Measurements from ENCODE around the gene DYNLL1.
"Not testable (repeated sequence)": the region's sequence is repeated elsewhere in the genome, so short reads cannot be mapped to it uniquely, and the experiment has no call there.

The DYNLL1 gene

DNA sequence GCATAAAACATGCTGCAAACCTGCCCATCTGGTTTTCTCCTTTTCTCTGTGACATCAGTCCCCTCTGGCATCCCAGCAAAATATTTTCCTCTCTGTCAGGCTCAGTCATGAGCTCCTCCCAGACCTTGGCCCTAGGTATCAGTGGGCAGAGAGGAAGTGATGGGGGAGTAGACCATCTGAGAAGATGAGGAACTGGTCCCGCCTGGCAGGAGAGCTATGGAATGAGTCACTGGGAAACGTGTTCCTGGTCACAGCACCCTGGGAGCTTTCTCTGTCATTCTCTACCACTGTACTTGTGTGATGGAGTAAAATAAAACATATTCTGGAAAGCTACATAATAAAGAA, 21.3 kb upstream of the DYNLL1 start:
- no peak for DNase-seq (ENCODE audit: low spot score)

DNA sequence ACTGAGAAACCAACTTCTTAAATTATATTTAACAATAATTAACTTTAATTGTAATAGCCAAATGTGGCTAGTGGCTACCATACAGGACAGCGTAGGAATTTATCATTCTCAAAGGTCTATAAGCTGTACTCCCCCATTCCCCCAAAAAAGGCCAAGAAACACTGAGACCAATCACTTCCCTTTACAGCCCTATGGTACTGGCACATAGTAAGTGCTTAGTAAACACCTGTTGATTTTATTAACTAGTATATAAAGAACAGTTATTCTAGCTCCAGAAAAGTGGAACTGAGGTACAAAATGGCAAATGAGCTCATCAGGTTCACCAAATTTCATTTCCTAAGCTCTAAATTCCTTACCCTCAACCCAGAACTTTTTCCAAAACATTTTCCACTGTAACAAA, 20.3 kb upstream of the DYNLL1 start:
- no peak for DNase-seq (ENCODE audit: low spot score)

DNA sequence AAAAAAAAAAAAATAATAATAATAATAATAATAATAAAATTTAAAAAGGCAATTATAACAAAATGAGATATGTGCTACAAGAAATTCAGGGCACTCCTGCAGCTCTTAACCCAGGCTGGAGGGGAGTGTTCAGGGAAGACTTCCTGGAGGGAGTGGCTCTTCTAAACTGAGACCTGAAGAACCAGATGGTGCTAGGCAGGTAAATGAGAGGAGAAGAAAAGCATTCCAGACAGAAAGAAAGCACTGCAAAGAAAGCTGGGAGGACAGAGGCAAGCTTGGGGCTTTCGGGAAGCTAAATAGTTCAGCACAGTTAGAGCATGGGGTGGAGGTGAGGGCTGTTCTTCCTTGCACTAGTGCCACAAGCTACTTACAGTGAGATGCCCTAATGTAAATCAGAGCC, 16.5 kb upstream of the DYNLL1 start:
- DNase-seq (ENCODE audit: low spot score) = no peak

- DNase-seq (ENCODE audit: low spot score) = no peak
Measured at GRCh38 chr12:120480211-120480610, 15.7 kb upstream of the DYNLL1 start.

- DNase-seq (ENCODE audit: low spot score) = no peak
Measured at GRCh38 chr12:120481022-120481767, 14.7 kb upstream of the DYNLL1 start.

DNA sequence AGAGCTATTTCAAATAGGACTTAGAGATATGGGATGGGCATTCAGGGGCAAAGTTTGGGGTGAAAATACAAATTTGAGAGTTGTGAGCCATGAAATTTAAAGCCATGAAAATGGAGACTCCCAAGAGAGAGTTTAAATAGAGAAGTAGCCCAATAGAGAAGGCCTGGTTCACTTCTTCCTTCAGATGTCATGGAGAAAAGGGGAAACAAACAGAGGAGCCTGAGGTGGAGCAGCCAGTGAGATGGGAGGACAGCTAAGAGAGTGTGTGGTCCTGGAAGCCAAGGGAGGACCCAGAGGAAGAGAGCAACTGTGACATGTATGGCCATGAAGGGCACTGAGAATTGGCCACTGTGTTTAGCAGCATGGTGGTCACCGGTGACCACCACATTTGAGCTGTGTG, 12.3 kb upstream of the DYNLL1 start:
- no peak for DNase-seq (ENCODE audit: low spot score)

DNA sequence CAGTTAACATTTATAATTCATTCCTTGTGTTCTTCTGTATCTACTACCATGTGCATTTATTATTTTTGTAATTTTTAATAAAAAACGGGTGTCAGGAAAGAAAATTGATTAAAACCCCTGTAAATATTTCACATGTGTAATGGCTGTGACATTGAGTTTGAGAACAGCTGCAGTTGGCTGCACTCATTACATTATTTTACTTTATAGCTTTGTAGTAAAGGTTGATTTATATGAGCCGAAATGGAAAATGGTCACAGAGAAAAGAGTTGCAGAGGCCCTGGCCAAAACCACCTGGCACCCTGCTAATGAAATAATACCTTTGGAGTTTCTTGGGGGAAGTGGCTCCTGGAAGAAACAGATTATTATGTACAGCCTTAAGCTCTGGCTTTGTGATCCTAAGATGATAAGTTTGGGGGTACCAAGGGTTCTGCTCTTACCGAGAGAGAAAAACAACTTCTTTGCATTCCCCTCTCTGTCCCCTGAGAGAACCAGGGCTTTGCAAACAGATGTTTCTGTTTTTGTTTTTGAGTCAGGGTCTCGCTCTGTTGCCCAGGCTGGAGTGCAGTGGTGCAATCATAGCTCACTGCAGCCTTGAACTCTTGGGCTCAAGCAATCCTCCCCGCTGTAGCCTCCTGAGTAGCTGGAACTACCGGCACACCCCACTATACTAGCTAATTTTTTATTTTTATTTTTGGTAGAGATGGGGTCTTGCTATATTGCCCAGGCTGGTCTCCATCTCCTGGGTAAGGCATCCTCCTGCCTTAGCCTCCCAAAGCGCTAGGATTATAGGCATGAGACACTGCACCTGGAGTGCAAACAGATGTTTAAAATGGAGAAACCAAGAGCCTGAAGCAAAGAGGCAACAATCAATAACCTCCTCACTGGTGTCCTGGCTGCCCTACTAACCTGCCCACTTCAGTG, 9.7 kb upstream of the DYNLL1 start:
- DNase-seq (ENCODE audit: low spot score) = no peak

DNA sequence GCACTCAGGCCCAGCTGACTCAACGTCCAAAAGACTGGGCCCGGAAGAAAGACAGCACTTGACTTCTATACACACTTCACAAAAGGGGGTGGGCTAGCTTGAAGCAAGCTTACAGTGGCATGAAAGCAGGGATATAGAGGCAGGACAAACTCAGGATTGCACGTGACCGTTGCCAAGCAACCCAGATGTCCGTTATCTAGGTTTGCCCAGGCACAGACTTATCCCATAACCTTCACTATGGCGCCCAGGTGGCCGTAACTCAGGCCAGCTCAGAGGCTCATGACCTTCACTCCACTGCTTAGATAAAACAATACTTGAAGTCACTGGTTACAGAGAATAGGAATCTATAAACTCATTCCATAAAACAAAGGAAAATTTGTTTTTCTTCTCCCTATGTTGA, 8.4 kb upstream of the DYNLL1 start:
- not testable (repeated sequence) for DNase-seq (ENCODE audit: low spot score)

GRCh38 chr12:120488057-120488640, 7.8 kb upstream of the DYNLL1 start:
- DNase-seq (ENCODE audit: low spot score) = no peak

DNA sequence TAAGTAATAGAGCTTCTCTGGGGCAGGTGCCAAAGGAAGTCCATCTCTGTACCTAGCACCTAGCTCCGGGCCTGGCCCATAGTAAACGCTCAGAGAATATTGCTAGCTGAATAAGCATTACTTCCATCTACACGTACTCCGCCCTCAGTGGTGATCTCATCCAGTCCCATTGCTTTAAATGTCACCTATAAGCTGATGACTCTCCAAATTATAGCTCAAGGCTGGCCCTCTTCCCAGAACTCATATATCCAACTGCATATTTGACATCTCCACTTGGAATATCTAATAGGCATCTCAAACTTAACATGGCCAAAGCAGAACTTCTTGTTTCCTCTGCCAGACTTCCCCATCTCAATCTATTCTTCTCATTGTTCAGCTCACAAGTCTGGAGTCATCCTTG, 6.9 kb upstream of the DYNLL1 start:
- no peak for DNase-seq (ENCODE audit: low spot score)

DNA sequence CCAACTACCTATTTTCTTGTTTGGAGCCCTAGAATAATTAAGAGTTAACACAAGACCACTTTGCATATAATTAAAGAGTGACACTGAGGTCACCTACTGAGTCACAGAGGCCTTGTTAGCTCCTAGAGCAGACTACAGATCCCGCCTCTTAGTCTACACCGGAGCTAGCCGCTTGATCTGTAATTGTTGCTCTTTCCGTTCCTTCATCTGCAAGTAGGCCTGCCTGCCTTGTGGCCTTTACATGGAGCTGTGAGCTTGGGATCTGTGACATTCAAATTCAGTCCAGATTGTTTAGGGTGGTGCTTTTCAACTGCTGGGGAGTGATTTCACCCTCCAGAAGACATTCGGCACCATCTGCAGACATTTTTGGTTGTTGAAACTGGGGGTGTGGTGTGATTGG, 5.6 kb upstream of the DYNLL1 start:
- DNase-seq (ENCODE audit: low spot score) = no peak

DNA sequence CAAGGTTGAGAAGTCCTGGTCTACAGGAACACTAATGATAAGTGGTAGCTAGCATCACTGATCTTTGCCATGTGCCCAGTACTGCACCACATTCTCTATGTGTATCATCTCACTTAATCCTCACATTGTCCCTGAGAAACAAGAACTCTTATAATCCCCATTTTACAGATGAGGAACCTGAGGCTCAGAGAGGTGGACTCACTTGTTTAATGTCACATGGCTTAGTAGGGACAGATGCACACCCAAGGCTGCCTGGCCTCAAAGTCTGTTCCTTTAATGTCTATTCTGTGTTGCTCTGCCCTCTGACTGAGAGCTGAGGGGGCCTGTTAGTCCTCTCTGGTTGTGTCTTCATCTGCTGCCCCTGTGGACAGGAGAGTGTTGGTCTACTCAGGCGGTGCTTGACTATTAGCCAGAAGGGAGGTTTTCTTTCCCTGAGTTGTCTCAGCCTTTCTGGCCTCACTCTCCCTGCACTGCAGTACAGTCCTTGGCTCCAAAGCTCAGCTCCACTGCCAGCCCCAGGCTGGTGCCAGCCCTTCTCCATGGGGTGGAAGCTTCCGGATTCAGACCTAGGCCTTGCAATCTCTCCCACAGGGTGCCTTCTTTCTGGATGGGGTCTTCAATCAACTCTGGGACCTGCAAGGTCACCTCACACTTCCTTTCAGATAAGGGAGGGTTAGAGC, 4.9 kb upstream of the DYNLL1 start:
- DNase-seq (ENCODE audit: low spot score) = no peak

DNA sequence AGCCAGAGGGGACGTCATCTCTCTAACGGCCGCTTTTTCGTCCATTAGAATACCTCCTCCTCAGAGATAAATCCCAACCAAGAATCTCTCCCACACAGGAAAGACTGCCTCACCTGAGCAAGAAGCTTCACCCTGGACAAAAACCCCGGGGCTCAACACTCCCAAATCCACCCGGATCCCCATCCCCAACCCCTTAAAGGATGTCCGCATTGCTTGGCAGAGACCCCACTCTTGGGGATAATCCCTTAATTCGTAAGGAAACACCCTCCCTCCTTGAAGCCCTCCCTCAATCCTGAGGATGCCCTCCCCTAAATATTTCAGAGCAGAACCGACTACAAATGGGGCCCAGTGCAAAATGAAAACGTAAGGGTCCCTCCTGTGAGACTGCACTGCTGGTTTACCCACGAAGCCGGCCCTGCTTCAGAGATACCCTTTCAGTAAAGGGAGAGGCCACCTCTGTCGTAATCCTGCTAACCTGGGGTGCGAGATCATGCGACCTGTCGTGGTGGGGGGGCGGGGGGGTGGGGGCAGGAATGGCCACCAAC, 655 bp upstream of the DYNLL1 start:
- no peak for DNase-seq (ENCODE audit: low spot score)

DNA sequence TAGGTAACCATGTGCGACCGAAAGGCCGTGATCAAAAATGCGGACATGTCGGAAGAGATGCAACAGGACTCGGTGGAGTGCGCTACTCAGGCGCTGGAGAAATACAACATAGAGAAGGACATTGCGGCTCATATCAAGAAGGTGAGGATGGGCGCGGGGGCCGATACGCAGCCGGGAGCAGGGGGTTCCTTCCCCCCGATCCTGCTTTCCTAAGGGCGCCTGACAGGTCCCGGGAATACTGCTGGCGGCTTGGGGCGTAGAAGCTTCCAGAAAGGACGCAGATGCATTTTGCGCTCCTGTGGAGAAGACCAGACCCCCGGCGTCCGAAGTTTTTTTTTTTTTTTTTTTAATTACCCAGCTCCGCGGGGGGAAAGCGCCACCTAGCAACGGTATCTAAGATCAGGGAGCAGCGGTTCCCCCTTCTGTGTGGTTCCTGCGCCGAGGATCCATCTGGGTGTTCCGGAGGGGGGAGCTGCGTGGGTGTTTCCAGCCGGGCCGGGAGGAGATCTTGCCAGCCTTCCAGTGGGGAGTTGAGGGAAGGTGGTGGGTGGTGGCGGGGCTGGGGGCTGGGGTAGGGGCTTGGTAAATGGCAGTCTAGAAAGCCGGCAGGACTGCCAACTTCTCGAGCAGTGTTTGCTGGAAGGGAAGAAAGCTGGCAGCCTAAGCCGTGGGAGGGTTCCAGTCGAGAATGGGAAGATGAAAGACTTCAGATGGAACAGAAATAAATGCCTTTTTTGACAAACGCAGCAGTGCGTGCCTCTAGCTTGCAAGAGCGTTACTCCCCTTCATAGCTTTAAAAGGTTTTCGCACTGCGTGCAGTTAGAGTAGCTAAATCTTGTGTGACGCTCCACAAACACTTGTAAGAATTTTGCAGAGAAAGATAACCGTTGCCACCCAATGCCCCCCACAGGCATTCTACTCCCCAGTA, 764 bp downstream of the DYNLL1 start:
- peak; percentile 47 for DNase-seq (ENCODE audit: low spot score)

- no peak for DNase-seq (ENCODE audit: low spot score)
Measured at GRCh38 chr12:120497524-120498150, 1.7 kb downstream of the DYNLL1 start.

- DNase-seq (ENCODE audit: low spot score) = no peak
Measured at GRCh38 chr12:120498870-120499515, 3.1 kb downstream of the DYNLL1 start.

GRCh38 chr12:120500581-120500980, 4.7 kb downstream of the DYNLL1 start:
- no peak for DNase-seq (ENCODE audit: low spot score)

DNA sequence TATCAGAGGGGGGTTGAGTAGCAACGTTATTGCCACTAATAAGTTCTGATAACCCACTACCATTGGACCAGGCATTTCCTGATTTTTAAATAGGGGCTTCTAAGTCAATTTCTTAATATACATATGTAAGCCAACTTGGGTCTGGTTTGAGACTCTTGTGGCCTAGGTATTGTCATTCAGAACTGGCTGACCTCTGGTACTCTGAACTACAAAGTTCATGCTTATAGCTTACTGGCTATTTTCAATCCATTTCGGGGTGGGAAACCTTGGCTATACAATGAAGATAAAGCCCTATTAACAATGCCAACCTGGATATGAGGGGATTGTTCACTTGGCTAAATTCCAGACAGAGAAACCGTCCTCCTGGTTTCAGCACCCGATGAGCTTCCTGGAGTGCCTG, 8.7 kb downstream of the DYNLL1 start:
- DNase-seq (ENCODE audit: low spot score) = no peak

DNA sequence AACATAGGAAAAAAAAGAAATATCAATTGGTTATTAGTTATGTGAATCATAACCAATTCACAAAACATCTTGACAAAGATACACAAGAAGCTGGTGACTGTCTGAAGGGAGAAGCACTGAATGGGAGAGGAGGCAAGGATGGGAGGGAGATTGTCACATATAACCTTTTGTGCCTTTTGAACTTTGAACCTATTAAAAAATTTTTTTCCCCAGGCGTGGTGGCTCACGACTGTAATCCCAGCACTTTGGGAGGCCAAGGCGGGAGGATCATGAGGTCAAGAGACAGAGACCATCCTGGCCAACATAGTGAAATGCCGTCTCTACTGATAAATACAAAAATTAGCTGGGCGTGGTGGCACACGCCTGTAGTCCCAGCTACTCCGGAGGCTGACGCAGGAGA, 12.6 kb downstream of the DYNLL1 start:
- no peak for DNase-seq (ENCODE audit: low spot score)

DNA sequence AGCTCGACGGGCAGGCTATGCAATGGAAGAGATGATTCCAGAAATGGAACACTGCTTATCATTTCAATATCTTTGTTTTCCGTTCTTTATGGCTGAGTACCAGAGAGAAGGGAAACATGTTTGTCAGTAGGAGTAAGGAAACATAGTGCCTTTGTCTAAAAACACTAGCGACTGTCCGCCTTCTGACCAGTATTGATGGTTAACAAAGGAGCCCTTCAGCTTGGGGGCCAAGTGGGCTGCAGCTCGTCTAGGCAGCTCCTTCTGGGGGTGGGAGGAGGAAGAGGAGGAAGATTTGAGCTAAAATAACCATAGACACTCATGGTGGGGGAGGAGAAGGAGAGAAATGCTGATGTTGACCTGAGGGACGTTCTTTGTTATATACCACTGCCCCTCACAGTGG, 18.1 kb downstream of the DYNLL1 start:
- no peak for DNase-seq (ENCODE audit: low spot score)

All from CD4-positive, alpha-beta T cell treated with Interleukin-6 at 100 ng/mL for 8 hours (primary cell).